Measurements from ENCODE around the gene BMF.

BMF gene

DNA sequence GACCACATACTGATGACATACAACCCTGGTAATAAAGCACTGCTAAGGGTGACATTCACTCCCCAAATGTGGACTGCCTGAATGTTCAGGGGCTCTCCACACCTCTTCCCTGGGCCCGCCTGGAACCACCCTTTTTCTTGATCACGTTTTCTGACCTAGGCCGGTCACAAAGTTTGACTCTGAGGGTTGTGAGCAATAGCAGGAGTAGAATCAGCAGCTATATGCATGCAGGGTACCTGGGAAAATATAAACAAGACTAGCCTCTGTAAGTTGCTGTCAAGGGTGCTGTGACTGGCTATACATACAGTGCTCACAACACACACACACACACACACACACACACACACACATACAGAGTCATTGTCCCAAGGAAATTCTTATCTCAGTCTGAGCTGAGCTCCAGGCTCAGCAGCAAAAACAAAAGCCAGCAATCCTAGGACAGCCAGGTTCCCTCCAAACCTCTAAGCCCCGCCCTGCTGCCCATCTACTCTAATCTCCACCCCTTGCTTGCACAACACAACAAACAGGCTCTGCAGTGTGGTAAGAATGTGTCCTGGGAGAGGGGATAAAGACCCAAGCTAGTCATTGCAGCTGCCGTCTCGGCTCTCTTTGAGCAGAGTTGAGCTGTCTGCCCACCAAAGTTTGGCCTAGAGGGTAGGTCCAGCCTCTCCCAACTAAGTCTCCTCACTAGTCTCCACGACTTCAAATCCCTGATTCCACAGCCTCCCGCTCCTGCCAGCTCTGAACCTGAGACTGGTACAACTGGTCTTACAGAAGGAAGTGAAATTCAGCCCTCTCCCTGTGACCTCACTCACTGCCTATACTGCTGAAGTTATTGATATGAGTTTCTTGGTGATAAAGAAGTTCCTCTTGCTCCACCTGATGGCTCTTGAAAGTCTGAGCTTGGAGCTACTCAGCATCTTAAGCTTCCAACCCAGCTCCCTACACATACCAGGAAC is 2.2 kb downstream of the BMF start:
- no peak overlapping the region for H3K4me3 ChIP-seq (replicated peaks in 1 of 2; ENCODE audit: low read depth in 2 of 2, low read length in 2 of 2)
- TF ChIP-seq, protein P1, sequence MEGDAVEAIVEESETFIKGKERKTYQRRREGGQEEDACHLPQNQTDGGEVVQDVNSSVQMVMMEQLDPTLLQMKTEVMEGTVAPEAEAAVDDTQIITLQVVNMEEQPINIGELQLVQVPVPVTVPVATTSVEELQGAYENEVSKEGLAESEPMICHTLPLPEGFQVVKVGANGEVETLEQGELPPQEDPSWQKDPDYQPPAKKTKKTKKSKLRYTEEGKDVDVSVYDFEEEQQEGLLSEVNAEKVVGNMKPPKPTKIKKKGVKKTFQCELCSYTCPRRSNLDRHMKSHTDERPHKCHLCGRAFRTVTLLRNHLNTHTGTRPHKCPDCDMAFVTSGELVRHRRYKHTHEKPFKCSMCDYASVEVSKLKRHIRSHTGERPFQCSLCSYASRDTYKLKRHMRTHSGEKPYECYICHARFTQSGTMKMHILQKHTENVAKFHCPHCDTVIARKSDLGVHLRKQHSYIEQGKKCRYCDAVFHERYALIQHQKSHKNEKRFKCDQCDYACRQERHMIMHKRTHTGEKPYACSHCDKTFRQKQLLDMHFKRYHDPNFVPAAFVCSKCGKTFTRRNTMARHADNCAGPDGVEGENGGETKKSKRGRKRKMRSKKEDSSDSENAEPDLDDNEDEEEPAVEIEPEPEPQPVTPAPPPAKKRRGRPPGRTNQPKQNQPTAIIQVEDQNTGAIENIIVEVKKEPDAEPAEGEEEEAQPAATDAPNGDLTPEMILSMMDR (IDR thresholded peaks at IDR 0.05; ENCODE audit: low read depth, low read length), result no peak
- peak; percentile 59 to 88 for DNase-seq (ENCODE audit: low read depth in 2 of 2)

DNA sequence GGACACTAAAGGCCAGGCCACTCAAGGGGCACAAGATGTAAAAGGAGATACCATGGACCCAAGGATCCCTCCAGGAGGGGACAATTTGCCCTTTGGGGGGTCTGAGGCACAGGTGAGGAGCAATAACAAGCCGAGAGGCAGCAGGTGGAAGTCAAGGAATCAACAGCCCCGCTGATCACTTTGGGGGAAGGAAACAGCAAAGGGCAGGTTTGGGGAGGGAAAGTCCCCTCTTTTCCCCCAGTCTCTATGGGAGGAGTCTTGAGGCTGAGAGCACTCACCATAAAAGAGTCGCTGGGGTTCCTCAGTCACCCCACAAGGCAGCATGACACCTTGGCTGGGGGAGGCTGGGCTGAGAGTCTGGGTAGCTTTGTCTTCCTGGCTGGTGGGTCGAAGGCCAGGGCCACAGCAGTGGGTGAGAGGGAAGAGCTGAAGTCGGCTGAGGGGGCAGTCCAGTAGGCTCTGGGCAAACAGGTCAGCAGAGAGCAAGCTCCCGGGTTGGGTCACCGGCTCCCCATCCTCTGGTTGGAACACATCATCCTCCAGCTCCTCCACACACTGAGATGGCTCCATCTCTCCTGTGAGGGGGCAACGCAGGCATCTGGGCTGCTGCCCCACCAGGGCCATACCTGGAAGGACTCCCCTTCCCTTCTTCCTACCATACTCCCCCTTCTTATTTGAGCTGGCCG is 3.0 kb downstream of the BMF start:
- no peak for DNase-seq (ENCODE audit: low read depth in 2 of 2)
- TF ChIP-seq, protein P1 (IDR thresholded peaks at IDR 0.05; ENCODE audit: low read depth, low read length), result no peak
- no peak overlapping the region for H3K4me3 ChIP-seq (replicated peaks in 1 of 2; ENCODE audit: low read depth in 2 of 2, low read length in 2 of 2)

DNA sequence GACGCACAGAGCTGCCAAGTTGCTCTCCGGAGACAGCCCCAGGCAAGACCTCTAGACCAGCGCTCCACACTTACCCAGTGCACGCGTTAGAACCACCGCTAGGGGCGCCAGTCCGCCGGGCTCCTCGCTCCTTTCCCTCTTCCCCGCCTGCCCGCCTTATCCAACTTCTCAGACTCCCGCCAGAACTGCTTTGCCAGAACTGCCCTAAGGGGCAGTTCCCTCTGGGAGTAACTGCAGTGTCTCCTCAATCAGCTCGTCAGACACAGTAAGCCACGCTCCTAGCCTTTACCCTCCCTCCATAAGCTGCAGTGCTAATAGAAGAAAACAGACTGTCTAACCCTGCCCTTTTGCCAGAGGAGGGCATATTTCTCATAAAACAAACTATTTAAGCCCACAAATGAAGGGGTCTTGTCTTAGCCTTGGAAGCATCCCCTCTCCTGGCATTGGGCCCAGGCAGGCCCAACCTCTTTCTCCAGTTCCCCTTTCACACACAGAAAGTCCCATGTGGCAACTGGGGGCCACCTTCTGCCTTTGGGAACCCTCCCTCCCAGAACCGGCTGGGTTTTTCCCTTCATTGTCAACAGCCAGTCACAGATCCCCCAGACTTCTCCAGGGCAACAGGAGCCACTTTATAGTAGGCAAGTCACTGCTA is 3.7 kb downstream of the BMF start:
- H3K4me3 ChIP-seq (replicated peaks in 1 of 2; ENCODE audit: low read depth in 2 of 2, low read length in 2 of 2), result no peak overlapping the region
- TF ChIP-seq, protein P1 (IDR thresholded peaks at IDR 0.05; ENCODE audit: low read depth, low read length), result peak; percentile 98
- DNase-seq (ENCODE audit: low read depth in 2 of 2), result peak; percentile 85 to 94

DNA sequence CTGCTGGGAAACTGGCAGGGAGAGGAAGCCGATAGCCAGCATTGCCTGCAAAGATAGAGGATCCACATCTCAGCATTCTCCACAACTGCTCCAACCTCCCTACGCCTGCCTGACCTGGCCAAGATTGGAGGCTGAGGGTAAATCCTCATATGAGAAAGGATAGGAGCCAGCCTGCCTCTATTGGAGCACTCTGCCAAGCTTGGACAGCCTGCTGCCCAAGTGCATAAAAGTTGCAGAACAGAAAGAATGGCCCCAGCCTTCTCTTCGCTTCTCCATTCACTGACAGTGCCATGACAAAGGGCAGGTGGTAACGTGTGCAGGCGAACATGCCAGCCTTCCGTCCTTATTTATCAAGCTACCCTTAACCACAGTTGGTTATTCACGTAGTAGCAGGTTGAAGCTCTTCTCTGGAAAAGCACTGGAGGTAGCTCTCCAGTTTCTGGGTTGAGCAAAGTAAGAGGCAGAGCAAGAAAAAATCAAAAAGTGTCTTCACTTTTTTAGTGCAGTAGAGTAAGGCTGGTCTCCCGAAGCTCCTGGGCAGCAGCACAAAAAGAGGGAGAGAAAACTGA is 4.3 kb downstream of the BMF start:
- no peak for DNase-seq (ENCODE audit: low read depth in 2 of 2)
- TF ChIP-seq, protein P1 (IDR thresholded peaks at IDR 0.05; ENCODE audit: low read depth, low read length), result no peak
- no peak overlapping the region for H3K4me3 ChIP-seq (replicated peaks in 1 of 2; ENCODE audit: low read depth in 2 of 2, low read length in 2 of 2)

DNA sequence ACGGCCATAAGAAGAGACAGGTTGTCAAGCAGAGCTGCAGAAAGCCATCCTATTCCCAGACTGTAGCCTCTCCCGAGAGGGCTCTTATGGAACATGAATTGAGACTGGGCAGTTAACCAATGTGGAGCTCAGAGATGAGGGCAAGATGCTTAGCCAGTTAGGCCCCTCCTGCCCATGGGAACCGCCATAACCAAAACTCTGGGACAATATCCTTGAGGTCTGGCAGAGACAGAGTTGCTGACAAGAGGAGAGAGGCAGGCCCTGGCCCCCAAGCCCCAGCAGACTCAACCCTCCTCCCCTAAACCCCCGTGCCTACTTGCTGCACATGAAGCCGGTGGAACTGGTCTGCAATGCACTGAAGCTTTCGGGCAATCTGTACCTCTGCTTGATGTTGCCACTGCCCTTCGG is 4.8 kb downstream of the BMF start:
- DNase-seq (ENCODE audit: low read depth in 2 of 2), result peak in 1 of 2 donors; percentile 46
- TF ChIP-seq, protein P1 (IDR thresholded peaks at IDR 0.05; ENCODE audit: low read depth, low read length), result no peak
- no peak overlapping the region for H3K4me3 ChIP-seq (replicated peaks in 1 of 2; ENCODE audit: low read depth in 2 of 2, low read length in 2 of 2)

Data from cardiac fibroblast (primary cell).